Uterus (tissue), 2 donors: Measurements from ENCODE around the gene CLK2.
"Not testable (repeated sequence)": the region's sequence is repeated elsewhere in the genome, so short reads cannot be mapped to it uniquely, and the experiment has no call there.

Experiments used
- CTCF ChIP-seq, 4 experiments: fragments of 200-600 bp in 2 of 4; fragments of 450-650 bp in 2 of 4; sonication (generic) in 2 of 4; IDR thresholded peaks; one replicate each; pipeline ENCODE4 v1.5.1; 2016 to 2019; ENCODE audit warnings: antibody characterized with exemption in 4 of 4, mild to moderate bottlenecking in 2 of 4, moderate library complexity in 1 of 4
- POLR2A ChIP-seq, 2 donors: fragments of 450-650 bp; IDR thresholded peaks; one replicate each; pipeline ENCODE4 v1.6.1; 2016; ENCODE audit warnings: antibody characterized with exemption in 2 of 2, mild to moderate bottlenecking in 1 of 2, moderate library complexity in 1 of 2

- TF ChIP-seq POLR2A, CTCF (IDR thresholded peaks at IDR 0.05): not testable (repeated sequence)
Measured at GRCh38 chr1:155235375-155235774, 37.9 kb downstream of the CLK2 start.
